GM18517 (cell line): ENCODE data around the gene VEPH1.

Experiments used
- ATAC-seq: cut with Tn5 transposase; IDR thresholded peaks from one replicate; pipeline ENCODE4 v1.9.1; 2021; ENCODE audit warnings: mild to moderate bottlenecking, moderate library complexity; ENCODE audit not compliant: unreplicated experiment

VEPH1 gene

DNA sequence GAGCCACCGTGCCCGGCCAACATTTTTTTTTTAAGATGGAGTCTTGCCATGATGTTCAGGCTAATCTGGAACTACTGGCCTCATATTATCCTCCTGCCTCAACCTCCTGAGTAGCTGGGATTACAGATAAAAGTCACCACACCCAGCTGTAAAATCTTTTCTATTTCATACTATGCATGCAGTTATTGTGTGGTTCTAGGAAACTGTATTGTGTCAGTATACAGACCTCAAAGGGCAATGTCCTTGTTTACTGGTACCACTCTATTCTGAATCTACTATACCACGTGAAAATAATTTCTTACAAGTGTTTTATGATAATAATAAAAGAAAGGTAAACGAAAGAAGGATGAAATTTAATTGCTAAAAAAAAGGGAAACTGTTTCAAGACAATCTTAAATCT lies 190.0 kb downstream of the VEPH1 start:
- ATAC-seq, result no peak

DNA sequence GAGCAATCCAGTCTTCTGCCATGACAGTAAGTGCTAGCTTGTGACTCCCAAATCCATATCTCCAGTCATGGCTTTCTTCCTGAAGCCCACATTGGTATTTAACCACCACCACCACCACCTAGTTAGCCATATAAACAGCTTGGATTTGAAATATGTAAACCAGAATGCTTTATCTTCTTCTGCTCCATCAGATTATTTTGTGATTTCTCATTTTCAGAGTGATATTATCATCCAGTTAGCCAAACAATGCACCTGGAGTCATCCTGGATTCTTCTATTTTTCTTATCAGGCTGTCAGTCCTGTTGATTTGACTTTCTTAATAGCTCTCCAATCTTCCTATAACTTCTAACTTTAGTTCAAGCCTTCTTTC lies 190.9 kb downstream of the VEPH1 start:
- ATAC-seq, result no peak

DNA sequence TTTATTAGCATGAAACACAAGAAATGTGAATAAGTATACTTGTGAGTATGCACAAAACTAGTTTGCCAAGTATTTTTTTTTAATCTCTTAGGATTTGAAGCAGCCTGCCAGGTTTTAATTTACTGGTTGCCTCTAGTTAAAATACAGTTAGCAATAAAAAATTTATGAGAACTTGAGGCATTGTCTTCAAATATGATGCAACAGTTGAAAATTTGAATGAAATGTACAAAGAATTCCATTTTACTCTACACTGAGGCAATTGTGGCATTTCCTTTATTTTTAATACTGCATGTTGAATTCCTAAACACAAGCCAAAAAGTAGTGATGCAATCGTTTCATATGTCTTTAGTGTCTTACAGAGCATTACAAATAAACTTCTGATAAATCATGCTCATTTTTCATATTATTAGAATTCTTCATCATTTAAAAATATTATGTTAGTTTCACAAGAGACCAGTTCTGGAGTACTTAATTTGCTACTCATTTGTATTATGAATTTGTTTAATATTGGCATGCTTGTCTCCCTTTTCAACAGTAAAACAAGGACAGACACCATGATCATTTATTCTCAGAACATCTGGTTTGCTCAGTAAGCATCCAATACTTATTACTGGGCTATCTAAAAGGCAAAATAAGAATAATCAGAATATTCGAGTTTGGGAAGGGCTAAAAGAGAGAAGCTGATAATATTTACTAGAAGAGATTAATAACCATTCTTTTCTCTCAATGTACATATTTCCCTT lies 191.4 kb downstream of the VEPH1 start:
- no peak for ATAC-seq

DNA sequence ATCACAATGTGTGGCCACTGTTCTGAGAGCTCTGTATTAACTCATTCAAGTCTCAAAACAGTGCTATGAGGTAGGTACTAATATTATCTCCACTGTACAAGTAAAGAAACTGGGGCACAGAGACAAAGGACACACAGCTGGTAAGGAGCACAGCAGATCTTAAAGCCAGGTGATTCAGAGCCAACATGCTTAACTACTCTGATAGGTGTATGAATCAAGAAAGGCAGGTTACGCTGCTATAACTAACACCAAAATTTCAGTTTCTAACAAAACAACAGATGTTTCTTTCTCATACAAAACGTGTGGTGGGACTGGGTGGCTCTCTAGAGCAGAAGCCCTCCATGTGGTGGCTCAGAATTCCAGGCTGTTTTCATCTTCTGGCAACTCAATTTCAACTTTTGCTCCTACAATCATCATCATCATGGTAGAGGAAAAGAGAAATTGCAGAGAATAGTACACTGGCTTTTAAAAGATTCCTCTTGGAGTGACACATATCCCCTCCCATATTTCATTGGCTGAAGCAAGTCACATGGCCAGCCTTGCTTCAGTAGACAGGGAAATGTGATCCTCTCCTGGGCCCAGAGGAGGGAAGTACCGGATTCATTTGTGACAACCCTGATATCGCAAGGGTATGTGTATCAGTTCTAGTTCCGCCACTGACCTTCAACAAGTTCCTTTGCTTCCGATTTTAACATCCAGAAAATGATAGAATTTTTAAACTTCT lies 192.7 kb downstream of the VEPH1 start:
- ATAC-seq, result peak; percentile 64

DNA sequence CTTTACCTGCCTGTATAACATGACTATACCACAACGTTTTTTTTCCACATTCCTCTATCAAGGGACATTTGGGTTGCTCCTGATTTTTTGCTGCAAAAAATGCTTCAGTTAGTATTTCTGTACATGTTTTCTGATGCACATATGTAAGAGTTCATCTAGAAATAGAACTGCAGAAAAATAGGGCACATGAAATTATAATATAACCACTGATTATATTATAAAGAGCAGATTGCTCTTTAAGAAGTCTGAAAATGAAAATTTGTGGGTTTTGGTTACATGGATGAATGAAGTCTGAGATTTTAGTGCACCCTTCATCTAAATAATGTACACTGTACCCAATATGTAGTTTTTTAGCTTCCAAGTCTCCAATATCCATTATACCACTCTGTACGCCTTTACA lies 196.7 kb downstream of the VEPH1 start:
- ATAC-seq, result no peak

DNA sequence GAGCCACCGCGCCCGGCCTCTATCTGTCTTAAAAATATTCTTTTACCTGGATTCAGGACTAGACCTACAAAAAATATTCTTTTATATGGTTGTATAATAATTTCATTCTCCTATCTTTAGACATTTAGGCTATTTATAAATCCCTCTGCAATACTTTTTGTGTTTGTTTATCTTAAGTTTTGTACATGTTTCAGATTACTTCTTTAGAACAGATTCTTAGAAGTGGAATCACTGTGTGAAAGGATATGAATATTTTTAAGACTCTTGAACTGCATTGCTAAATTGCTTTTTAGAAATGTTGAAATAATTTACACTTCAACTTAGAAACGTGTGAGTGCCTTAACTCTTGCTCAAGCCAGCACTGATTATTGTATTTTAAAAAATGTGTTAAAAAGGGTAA lies 197.8 kb downstream of the VEPH1 start:
- ATAC-seq, result no peak

DNA sequence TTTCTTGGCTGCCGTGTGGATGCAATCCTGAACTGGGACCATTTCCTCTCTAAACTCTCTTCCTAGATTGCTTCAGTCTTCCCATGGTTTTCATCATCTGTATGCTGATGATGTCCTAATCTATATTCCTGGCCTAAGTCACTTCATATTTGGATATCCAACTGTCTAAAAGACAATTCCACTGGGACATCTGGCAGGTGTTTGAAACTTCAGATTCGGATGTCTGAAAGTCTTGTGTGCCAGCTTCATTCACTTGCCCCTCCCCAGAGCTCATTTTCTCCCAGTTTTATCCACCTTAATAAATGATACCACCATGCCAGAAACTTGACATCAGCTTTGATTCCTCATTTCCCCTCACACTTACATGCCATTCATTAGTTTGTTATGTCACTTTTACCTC lies 201.5 kb downstream of the VEPH1 start:
- ATAC-seq, result no peak

DNA sequence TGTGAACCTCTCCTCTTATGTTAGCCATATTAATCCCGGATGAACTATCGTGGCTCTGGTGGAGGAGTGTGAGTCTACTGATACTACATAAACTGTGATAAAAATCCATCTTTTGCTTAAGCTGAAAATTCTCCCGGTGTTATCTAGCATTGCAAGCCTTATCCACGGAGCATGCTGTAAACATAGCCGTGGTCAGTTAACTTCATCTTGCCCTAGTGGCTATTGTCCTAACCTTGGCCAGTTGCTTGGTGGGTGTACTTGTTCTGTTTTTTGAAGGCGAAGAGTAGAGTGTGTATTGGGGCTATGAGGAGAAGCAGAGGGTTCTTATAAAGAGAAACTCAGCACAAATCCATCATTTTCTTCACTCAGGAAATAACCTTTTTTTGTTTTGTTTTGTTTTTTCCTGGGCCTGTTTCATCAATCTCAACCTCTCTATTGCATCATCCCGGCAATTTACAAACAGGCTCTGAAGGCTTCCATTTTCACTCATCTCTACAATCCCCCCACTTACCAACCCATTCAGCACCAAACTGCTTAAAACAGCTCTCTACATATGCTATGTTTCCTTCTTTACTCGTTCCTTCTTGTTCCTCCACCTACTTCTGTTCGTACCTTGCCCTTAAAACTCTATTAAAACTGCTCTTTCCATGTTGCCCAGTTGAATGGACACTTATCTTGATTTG lies 202.1 kb downstream of the VEPH1 start:
- no peak for ATAC-seq

DNA sequence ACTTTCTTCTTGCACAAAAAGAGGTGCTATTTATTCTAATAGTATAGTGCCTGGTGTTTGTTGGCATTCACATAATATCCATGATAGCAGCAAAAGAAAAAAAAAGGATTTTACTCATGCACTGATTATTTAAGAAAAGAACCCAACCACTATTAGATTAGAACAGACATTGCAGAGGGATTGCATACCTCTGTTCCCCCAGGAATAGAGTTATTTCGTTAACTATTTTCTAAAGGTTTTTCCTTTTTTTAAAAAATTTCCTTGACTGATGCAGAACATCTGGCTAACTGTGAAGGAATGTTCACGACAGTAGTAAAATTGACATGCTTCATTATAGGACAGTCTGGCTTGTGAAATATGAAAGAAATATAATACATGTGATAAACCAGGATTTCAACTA lies 203.1 kb downstream of the VEPH1 start:
- ATAC-seq, result no peak

DNA sequence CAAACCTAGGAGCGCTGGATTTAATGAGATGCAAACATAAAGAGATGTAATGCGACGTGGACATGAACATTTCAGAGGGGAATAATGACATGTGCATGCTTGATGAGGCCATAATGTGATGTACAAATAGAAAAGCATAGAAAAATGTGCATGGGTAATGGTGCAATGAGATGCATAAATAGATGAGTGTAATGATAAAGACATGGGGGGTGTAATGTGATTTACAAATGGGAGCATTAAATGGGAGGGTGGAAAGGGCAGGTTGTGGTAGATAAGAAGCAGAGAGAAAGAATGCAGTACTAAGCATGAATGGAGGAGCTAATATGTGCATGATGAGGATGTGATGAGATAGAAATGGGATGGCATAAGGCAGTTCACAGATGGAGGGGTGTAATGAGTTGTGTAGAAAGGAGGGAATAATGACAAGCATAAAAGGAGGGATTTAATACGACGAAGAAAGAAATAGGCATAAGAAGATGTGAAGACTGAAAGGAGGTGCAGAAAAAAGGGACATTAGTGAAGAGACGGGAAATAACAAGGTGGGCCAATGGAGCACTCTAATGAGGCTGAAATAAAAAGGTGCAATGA lies 205.8 kb downstream of the VEPH1 start:
- no peak for ATAC-seq

DNA sequence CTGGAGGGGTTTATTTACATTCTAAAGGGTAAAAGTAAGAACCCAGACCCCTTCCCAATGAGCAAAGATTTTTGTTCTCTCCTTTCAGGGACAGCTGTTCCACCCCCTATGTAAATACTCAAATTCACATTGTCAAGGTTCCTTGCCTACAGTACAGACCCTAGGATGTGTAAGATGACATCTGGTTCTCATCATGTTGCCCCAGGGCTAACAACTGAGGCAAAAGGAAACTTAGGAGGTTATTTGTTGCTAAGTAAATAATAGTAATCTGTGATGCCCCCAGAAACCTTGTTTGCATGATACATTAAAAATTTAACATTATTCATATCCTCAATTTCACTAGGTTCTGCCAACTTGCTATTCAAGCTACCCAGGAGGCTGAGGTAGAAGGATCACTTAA lies 208.3 kb downstream of the VEPH1 start:
- ATAC-seq, result no peak

DNA sequence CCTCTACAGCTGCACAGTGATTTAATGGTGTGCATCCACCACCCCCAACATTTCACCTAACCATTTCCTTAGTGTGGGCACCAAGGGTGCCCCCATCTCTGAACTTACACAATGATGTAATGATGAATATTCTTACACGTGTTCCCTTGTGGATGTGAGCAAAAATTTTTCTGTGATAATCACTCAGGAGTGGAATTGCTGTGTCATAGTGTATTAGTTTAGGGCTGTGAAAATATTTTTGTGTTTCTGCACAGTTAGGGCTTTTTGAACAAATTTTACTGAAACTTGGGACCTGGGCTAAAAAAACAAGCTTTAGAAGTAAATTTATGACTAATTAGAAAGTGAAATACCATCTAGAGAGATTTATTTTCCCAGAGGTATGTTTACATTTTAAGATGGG lies 208.7 kb downstream of the VEPH1 start:
- ATAC-seq, result no peak

DNA sequence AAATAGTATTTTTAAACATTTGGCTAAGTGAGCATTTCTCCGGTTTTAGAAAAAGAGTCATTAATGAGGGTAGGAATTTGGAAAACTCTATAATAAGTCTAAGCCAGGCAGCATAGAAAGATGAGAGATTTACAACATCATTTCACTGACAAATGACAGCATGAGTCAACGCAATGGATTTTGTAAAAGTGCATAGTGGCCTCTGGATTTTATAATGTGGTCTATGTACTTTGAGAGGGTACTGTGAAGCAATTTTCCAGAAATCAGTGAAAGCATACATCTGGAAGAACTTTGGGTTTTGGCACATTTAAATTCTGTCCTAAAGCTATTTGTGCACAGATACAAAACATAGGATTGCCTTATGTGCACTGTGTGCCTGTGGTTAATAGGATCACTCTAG lies 212.4 kb downstream of the VEPH1 start:
- ATAC-seq, result no peak

DNA sequence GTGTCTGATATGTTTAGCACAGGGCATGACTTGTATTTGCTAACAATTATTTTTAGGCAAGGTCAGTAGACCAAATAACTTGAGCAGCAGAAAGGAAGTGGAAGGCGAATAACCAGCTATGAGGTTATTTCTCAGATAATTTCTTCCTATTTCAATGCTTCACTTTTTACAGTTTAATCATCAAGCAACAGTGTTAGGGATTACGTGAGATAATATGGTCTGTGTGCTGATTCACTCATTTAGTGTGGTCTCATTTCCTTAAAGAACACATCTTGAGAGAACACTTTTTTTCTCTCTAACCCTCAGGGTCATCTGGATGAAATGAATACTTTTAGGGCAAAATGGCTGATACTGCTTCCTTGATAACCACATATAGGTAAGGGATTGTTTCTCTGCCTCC lies 217.2 kb downstream of the VEPH1 start:
- no peak for ATAC-seq

DNA sequence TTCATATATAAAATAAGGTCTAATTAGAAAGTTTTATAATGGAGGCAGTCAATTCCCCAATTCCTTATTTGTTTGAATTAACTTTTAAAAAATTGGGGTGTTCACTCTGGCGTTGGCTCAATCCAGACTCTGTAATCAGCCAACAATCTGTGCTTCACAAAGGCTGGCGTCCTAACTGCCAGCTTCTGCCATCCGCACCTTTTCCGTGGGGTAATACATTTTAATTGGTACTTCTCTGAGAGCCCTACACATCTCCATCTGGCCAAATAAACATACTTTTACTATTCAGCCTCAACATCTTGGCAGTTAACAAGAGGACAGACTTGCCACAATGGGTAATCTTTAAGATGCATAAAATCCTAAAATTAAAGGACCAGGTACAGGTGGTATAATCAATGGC lies 218.1 kb downstream of the VEPH1 start:
- no peak for ATAC-seq

DNA sequence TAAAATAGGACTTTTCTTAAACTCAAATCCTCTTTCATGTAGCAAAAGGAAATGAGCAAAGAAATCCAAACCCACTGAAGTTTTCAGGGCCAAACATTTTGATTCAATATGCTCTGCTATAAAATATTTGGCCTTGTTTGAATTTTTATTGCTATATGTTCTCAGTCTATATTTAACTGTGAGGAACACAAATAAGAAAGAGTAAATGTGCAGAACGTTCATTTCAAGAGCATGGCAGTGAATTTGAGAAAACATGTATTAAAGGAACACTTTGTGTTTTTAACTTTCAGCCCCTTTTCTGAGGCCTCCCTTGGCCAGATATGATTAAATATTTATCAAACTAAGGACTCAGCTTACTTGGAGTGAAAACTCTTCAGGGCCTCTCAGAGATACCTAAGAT lies 218.5 kb downstream of the VEPH1 start:
- no peak for ATAC-seq

DNA sequence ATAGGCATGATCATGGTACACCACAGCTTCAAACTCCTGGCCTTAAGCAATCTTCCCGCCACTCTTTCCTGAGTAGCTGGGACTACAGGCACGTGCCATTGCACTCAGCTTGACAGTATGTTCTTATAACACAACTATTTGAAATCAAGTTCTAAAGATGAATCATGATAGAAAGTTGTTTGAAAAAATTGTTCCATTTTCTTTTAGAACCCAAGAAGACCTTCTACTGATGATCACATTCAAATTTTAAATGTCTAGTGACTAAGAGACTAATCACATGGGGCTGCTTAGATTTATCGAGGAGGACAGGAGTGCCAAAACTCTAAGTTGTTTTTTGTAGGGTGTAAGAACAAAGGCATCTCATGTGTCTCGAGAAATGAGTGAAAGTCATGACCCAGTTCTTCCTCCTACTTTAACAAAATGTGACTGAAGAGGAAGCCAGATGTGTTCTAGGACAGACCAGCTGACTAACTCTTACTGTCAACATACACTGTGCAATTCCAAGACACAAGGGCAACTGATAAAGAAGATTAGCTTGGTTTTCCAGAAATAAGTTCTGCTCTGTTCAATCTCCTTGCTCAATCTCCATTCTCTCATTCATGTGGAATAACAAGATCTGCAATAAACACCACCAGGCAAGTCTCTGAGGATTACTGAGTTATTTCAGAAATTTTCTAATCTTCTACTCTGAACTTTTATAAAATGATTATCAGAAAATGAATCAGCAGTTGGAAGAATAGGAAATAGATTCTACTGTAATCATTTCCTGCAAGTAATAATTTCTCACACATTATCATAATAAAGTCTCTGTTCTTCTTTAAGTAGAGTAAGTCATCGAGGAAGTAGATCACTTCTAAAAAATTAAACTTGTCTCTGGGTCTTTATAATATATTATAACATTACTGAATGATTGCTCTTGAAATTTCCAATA lies 220.7 kb downstream of the VEPH1 start:
- ATAC-seq, result no peak

DNA sequence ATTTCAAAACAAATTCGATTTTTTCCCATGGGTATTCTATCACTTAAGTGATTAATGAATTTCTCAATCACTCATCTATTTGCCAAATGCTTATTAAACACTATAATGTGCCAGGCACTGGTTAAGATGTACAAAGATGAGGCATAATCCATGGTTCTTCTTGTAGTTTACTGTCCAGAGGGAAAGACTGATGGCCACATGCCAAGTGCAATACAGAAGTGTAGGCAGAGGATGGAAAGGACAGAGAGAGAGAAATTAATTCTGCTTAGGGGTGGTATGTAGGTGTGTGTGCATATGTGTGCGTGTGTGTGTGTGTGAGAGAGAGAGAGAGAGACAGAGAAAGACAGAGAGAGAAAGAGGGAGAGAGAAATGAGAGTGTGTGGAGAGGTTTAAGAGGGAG lies 222.4 kb downstream of the VEPH1 start:
- no peak for ATAC-seq

DNA sequence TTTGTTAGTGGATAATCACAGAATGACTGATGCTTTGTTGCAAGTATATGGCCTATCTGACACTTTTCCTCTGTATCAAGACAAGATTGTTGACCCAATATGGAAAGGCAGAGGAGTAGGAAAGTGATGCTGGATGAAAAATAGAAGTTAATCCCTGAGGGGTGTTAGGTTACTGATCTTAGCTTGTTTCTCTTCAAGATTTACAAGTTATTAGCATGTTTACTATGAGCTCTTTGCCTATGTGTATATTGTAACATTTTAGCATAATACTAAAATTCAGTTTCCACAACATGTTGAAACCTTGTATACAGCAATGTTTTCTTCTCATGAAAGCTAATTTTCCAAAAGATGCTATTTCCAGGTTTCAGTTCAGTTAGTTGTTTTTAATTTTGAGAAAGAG lies 222.9 kb downstream of the VEPH1 start:
- no peak for ATAC-seq

DNA sequence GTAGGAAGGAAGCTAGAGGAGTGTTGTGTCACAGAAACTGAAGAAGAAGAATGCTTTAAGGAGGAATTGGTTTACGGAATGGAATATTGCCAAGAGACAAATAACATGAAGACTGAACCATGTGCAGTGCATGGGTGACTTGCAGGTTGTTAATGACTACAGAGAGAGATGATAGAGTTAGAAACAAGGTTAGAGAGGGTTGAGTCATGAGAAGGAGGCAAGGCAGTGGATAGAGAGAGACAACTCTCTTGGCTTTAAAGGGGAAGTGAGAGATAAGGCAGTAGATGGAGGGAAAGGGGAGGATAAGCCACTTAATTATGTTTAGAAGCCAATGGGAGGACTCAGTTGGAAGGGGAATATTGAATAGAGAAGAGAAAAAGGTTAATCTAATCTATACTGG lies 224.0 kb downstream of the VEPH1 start:
- ATAC-seq, result no peak

DNA sequence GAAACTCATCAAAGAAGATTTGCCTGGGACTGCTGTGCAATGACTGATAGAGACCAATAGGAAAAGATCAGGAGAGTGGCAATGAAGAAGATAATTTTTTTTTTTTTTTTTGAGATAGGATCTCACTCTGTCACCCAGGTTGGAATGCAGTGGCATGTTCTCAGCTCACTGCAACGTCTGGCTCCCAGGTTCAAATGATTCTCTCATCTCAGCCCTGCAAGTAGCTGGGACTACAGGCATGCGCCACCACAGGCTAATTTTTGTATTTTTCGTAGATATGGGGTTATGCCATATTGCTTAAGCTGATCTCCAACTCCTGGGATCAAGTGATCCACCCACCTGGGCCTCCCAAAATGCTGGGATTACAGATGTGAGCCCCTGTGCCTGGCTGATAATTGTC lies 226.4 kb downstream of the VEPH1 start:
- no peak for ATAC-seq
